Measurements from ENCODE around the gene TRIM2. TPM values are rescaled to one million over a fixed set of nuclear protein-coding genes. Genes with fewer than 3 reads are reported as not detected.
A peak's percentile ranks its signal among the peaks of the same experiment; 100 is the strongest.

Gene TRIM2
- total RNA-seq, 3 donors from 2014 or later: 26.7 to 109 (median 52.4) TPM

DNA sequence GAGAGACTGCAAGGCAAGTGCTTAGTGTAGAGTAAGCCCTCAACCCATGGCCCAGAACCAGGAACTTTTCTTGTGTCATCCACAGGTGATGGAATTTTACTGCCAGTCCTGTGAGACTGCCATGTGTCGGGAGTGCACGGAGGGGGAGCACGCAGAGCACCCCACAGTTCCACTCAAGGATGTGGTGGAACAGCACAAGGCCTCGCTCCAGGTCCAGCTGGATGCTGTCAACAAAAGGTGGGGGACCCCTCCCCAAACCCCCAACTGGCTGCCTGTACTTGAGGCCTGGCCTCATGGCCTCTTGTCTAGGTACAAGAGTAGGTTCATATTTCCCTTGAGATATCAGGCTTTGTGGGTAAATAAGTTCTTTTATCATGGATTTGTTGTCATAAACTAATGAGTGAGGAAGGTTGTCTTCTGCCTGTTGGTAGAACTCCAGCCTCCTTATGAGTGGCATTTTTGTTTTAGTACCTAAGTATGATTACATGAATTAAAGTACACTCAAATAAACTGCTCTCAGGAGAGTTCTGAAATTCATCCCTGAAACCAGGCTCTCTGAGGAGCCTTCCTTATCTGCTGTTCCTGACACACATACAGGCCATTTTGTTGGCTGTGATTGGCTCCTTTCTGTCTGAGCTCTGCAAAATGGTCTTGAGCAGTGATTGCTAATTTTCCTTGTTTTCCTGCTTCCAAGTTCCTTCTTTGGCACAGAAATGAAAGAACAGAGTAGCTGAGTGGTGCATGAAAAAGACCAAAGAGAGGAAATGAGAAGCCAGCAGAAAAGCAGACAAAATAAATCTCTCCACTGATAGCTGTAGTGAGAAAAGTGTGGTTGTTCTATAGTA lies 88.9 kb downstream of the TRIM2 start:
- no peaks in the 10 kb centered on the region for H3K36me3 ChIP-seq
- peaks cover 0 to 4% of the 10 kb centered on the region in 2 donors for H3K9me3 ChIP-seq
- intact Hi-C loops (cut with DNase I; ENCODE audit: low total_unique reads): no loop called here
- no peak for DNase-seq (ENCODE audit: low spot score in 2 of 2)
- H3K27me3 ChIP-seq: no peaks in the 10 kb centered on the region
- TF ChIP-seq CTCF (IDR thresholded peaks at IDR 0.05) (no peak), POLR2A (IDR thresholded peaks at IDR 0.05) (no peak), POLR2AphosphoS5 (IDR thresholded peaks at IDR 0.05) (no peak)
- no peak overlapping the region for H3K4me3 ChIP-seq
- H3K27ac ChIP-seq: peak overlapping the region; percentile 81 to 84
- peaks cover 0 to 7% of the 10 kb centered on the region in 2 donors for H3K4me1 ChIP-seq

DNA sequence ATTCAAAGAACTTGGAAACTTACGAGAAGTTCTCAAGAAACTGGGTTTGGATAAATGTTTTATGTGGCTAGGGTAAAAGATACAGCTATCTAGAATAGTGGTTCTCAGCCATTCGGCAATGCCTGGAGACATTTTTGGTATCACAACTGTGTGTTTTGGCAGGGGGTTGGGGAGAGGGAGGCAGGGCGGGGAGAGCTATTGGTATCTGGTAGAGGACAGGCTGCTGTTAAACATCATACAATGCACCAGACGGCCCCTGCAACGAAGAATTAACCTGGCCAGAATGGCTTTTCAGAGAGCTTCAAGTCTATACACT lies 89.5 kb downstream of the TRIM2 start:
- peak overlapping the region; percentile 81 to 84 for H3K27ac ChIP-seq
- no peaks in the 10 kb centered on the region for H3K27me3 ChIP-seq
- H3K4me3 ChIP-seq: no peak overlapping the region
- DNase-seq (ENCODE audit: low spot score in 2 of 2): no peak
- H3K9me3 ChIP-seq: no peaks in the 10 kb centered on the region
- H3K36me3 ChIP-seq: no peaks in the 10 kb centered on the region
- H3K4me1 ChIP-seq: peaks cover 0 to 7% of the 10 kb centered on the region in 2 donors
- TF ChIP-seq POLR2AphosphoS5 (IDR thresholded peaks at IDR 0.05) (no peak), POLR2A (IDR thresholded peaks at IDR 0.05) (no peak), CTCF (IDR thresholded peaks at IDR 0.05) (no peak)
- intact Hi-C loops (cut with DNase I; ENCODE audit: low total_unique reads): no loop called here

DNA sequence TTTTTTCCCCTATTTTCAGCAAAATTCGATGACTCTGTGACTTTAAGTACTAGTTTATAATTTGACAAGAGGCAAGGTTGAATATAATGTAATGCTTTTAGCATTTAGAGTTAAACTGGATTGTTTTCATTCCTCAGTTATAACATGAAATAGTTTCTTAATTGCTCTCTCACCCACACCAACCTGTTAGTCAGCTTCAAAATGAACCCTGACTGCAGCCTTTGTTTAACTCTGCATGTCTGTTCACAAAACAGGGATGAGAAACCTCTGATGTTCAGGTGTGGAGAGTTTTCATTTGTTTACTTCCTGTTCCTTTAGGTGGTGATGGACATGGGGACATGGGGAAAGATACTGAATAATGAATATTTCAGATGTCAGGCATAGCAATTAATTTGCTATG lies 90.4 kb downstream of the TRIM2 start:
- peaks cover 0 to 7% of the 10 kb centered on the region in 2 donors for H3K4me1 ChIP-seq
- no peak for TF ChIP-seq CTCF (IDR thresholded peaks at IDR 0.05)
- TF ChIP-seq POLR2AphosphoS5 (IDR thresholded peaks at IDR 0.05): peak in 1 of 3 donors; percentile 38
- H3K4me3 ChIP-seq: peak overlapping the region in 2 of 3 donors; percentile 49 to 50
- intact Hi-C loops (cut with DNase I; ENCODE audit: low total_unique reads): no loop called here
- H3K9me3 ChIP-seq: peaks cover 0 to 2% of the 10 kb centered on the region in 2 donors
- DNase-seq (ENCODE audit: low spot score in 2 of 2): peak in 1 of 2 donors; percentile 36
- peak overlapping the region; percentile 81 to 84 for H3K27ac ChIP-seq
- H3K36me3 ChIP-seq: no peaks in the 10 kb centered on the region
- no peaks in the 10 kb centered on the region for H3K27me3 ChIP-seq

DNA sequence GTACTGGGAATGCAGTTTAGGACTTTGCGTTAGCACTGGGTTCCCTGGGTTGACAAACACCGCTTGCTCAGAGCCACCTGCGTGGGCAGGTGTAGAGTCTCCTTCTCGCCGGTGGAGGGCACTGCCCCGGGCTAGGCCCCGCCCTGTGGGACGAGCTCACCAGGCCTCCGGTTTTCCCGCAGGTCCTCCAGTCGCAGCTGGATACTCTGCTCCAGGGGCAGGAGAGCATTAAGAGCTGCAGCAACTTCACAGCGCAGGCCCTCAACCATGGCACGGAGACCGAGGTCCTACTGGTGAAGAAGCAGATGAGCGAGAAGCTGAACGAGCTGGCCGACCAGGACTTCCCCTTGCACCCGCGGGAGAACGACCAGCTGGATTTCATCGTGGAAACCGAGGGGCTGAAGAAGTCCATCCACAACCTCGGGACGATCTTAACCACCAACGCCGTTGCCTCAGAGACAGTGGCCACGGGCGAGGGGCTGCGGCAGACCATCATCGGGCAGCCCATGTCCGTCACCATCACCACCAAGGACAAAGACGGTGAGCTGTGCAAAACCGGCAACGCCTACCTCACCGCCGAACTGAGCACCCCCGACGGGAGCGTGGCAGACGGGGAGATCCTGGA lies 91.0 kb downstream of the TRIM2 start:
- Histone ChIP-seq H3K36me3 (no peaks in the 10 kb centered on the region), H3K27ac (peak overlapping the region; percentile 81 to 84), H3K4me1 (peaks cover 0 to 7% of the 10 kb centered on the region in 2 donors), H3K9me3 (peaks cover 0 to 8% of the 10 kb centered on the region in 2 donors), H3K27me3 (no peaks in the 10 kb centered on the region), H3K4me3 (peak overlapping the region in 2 of 3 donors; percentile 49 to 50)
- intact Hi-C loops (cut with DNase I; ENCODE audit: low total_unique reads): no loop called here
- peak in 1 of 2 donors; percentile 64 for DNase-seq (ENCODE audit: low spot score in 2 of 2)
- TF ChIP-seq CTCF (IDR thresholded peaks at IDR 0.05) (peak in 1 of 3 donors; percentile 28), POLR2AphosphoS5 (IDR thresholded peaks at IDR 0.05) (peak in 1 of 3 donors; percentile 16), POLR2A (IDR thresholded peaks at IDR 0.05) (no peak)
